GM18870 (cell line): Measurements from ENCODE around the gene ELP1.

Source experiments
- ATAC-seq: cut with Tn5 transposase; IDR thresholded peaks from one replicate; pipeline ENCODE4 v1.9.1; 2021; ENCODE audit warnings: moderate library complexity; ENCODE audit not compliant: unreplicated experiment

ELP1 gene

GRCh38 chr9:108823829-108824228 lies 110.1 kb downstream of the ELP1 start:
- no peak for ATAC-seq
